ENCODE results near the gene NAA25.

The NAA25 gene

DNA sequence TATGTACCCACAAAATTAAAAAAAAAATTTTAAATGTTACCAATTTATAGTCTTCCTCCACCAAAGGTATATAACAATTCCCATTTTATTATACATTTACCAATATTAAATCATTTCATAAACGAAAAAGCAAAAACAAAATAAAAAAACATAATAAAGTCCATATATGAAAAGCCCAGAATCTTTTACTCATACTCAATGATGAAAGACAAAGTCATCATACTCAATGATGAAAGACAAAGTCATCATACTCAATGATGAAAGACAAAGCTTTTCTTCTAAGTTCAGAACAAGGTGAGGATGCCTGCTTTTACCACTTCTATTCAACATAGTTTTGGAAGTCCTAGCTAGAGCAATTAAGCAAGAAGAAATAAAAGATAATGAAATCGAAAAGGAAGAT is 123.8 kb downstream of the NAA25 start:
- H3K14ac ChIP-seq (ENCODE audit: low read length), result no peak overlapping the region
- WGBS, 2 donors (ENCODE audit: extremely low coverage in 2 of 2, insufficient read length in 2 of 2, insufficient replicate concordance in 1 of 2), result 100% methylated on average over 1 of the region's 2 CpGs
- H4K91ac ChIP-seq (ENCODE audit: low read depth, low read length, poor library complexity), result no peak overlapping the region
- H3K27ac ChIP-seq (replicated peaks; ENCODE audit: low read length), result no peak overlapping the region
- no peak overlapping the region for H4K8ac ChIP-seq (ENCODE audit: low read depth, low read length)
- DNase-seq (ENCODE audit: low spot score), result no peak
- no peaks in the 10 kb centered on the region for H3K79me1 ChIP-seq (ENCODE audit: low read depth, low read length)
- H2AK5ac ChIP-seq (ENCODE audit: low read depth, low read length), result no peak overlapping the region
- no peak overlapping the region for H2BK120ac ChIP-seq (ENCODE audit: low read depth, low read length)
- H3K27me3 ChIP-seq (ENCODE audit: control insufficient read depth in 3 of 3, insufficient read depth in 3 of 3, low read depth in 1 of 3, low read length in 3 of 3), result no peaks in the 10 kb centered on the region
- no peak overlapping the region for H3K4me2 ChIP-seq (ENCODE audit: insufficient read depth, low read length, poor library complexity, severe bottlenecking)
- no peaks in the 10 kb centered on the region for H3K9me3 ChIP-seq (replicated peaks in 1 of 2; ENCODE audit: control insufficient read depth in 2 of 2, insufficient read depth in 1 of 2, low read depth in 1 of 2, low read length in 2 of 2)
- H3K4me1 ChIP-seq (ENCODE audit: control insufficient read depth in 2 of 2, insufficient read depth in 1 of 2, low read depth in 1 of 2, low read length in 2 of 2), result no peaks in the 10 kb centered on the region
- no peak overlapping the region for H2AFZ ChIP-seq (ENCODE audit: low read length)
- H3K4ac ChIP-seq (ENCODE audit: low read length), result no peak overlapping the region
- no peak overlapping the region for H2BK5ac ChIP-seq (ENCODE audit: low read length)
- no peak overlapping the region for H3K9ac ChIP-seq (ENCODE audit: low read depth, low read length, poor library complexity)
- H3K18ac ChIP-seq (ENCODE audit: low read length), result no peak overlapping the region
- H2BK12ac ChIP-seq (ENCODE audit: low read length), result no peak overlapping the region
- no peak overlapping the region for H3K23ac ChIP-seq (ENCODE audit: low read depth, low read length, poor library complexity)
- H3K4me3 ChIP-seq (ENCODE audit: low read length in 2 of 2), result no peak overlapping the region
- H3K36me3 ChIP-seq (replicated peaks in 1 of 2; ENCODE audit: control insufficient read depth in 2 of 2, insufficient read depth in 2 of 2, low read length in 2 of 2), result no peaks in the 10 kb centered on the region
- no peak overlapping the region for H2BK15ac ChIP-seq (ENCODE audit: low read length)

DNA sequence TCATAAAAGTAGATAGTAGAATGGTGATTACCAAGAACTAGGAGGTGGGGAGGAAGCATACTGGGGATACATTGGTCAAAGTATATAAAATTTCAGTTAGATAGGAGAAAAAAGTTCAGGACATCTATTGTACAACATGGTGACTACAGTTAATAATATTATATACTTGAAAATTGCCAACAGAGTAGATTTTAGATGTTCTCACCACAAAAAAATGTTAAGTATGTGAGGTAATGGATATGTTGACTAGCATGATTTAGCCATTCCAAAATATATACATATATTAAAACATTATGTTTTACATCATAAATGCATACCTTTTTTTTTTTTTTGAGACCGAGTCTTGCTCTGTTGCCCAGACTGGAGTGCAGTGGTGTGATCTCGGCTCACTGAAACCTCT is 126.6 kb downstream of the NAA25 start:
- peaks cover 0 to 4% of the 10 kb centered on the region in 2 donors for H3K36me3 ChIP-seq (replicated peaks in 1 of 2; ENCODE audit: control insufficient read depth in 2 of 2, insufficient read depth in 2 of 2, low read length in 2 of 2)
- no peak overlapping the region for H3K27ac ChIP-seq (replicated peaks; ENCODE audit: low read length)
- no peak overlapping the region for H2AFZ ChIP-seq (ENCODE audit: low read length)
- H2BK15ac ChIP-seq (ENCODE audit: low read length), result no peak overlapping the region
- H3K27me3 ChIP-seq (ENCODE audit: control insufficient read depth in 3 of 3, insufficient read depth in 3 of 3, low read depth in 1 of 3, low read length in 3 of 3), result no peaks in the 10 kb centered on the region
- H3K4me1 ChIP-seq (ENCODE audit: control insufficient read depth in 2 of 2, insufficient read depth in 1 of 2, low read depth in 1 of 2, low read length in 2 of 2), result no peaks in the 10 kb centered on the region
- H4K91ac ChIP-seq (ENCODE audit: low read depth, low read length, poor library complexity), result no peak overlapping the region
- no peak overlapping the region for H2BK12ac ChIP-seq (ENCODE audit: low read length)
- H2BK5ac ChIP-seq (ENCODE audit: low read length), result no peak overlapping the region
- H3K23ac ChIP-seq (ENCODE audit: low read depth, low read length, poor library complexity), result no peak overlapping the region
- DNase-seq (ENCODE audit: low spot score), result no peak
- no peak overlapping the region for H3K9ac ChIP-seq (ENCODE audit: low read depth, low read length, poor library complexity)
- no peak overlapping the region for H2BK120ac ChIP-seq (ENCODE audit: low read depth, low read length)
- H3K18ac ChIP-seq (ENCODE audit: low read length), result no peak overlapping the region
- no peak overlapping the region for H4K8ac ChIP-seq (ENCODE audit: low read depth, low read length)
- no CpG with 5 or more reads among the region's 2 CpGs for WGBS, 2 donors (ENCODE audit: extremely low coverage in 2 of 2, insufficient read length in 2 of 2, insufficient replicate concordance in 1 of 2)
- H3K4me2 ChIP-seq (ENCODE audit: insufficient read depth, low read length, poor library complexity, severe bottlenecking), result no peak overlapping the region
- H3K79me1 ChIP-seq (ENCODE audit: low read depth, low read length), result no peaks in the 10 kb centered on the region
- no peak overlapping the region for H3K14ac ChIP-seq (ENCODE audit: low read length)
- no peak overlapping the region for H2AK5ac ChIP-seq (ENCODE audit: low read depth, low read length)
- no peaks in the 10 kb centered on the region for H3K9me3 ChIP-seq (replicated peaks in 1 of 2; ENCODE audit: control insufficient read depth in 2 of 2, insufficient read depth in 1 of 2, low read depth in 1 of 2, low read length in 2 of 2)
- H3K4ac ChIP-seq (ENCODE audit: low read length), result no peak overlapping the region
- H3K4me3 ChIP-seq (ENCODE audit: low read length in 2 of 2), result no peak overlapping the region

DNA sequence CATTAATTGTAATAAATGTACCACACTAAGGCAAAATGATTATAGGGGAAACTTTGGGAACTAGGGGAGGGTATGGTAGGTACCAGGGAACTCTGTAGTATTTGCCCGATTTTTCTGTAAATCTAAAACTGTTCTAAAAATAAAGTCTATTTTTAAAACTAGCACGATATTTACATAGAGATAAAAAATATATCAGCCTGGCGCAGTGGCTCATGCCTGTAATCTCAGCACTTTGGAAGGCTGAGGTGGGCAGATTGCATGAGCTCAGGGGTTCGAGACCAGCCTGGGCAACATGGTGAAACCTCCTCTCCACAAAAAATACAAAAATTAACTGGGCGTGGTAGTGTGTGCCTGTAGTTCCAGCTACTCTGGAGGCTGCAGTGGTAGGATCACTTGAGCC is 128.0 kb downstream of the NAA25 start:
- H3K23ac ChIP-seq (ENCODE audit: low read depth, low read length, poor library complexity), result no peak overlapping the region
- H3K36me3 ChIP-seq (replicated peaks in 1 of 2; ENCODE audit: control insufficient read depth in 2 of 2, insufficient read depth in 2 of 2, low read length in 2 of 2), result peaks cover 0 to 4% of the 10 kb centered on the region in 2 donors
- no peak overlapping the region for H3K4me3 ChIP-seq (ENCODE audit: low read length in 2 of 2)
- no peak overlapping the region for H3K4ac ChIP-seq (ENCODE audit: low read length)
- H3K4me2 ChIP-seq (ENCODE audit: insufficient read depth, low read length, poor library complexity, severe bottlenecking), result no peak overlapping the region
- no peak overlapping the region for H3K9ac ChIP-seq (ENCODE audit: low read depth, low read length, poor library complexity)
- H3K4me1 ChIP-seq (ENCODE audit: control insufficient read depth in 2 of 2, insufficient read depth in 1 of 2, low read depth in 1 of 2, low read length in 2 of 2), result no peaks in the 10 kb centered on the region
- no CpG with 5 or more reads among the region's 5 CpGs for WGBS, 2 donors (ENCODE audit: extremely low coverage in 2 of 2, insufficient read length in 2 of 2, insufficient replicate concordance in 1 of 2)
- H4K8ac ChIP-seq (ENCODE audit: low read depth, low read length), result no peak overlapping the region
- no peak overlapping the region for H2BK5ac ChIP-seq (ENCODE audit: low read length)
- H3K9me3 ChIP-seq (replicated peaks in 1 of 2; ENCODE audit: control insufficient read depth in 2 of 2, insufficient read depth in 1 of 2, low read depth in 1 of 2, low read length in 2 of 2), result no peaks in the 10 kb centered on the region
- H4K91ac ChIP-seq (ENCODE audit: low read depth, low read length, poor library complexity), result no peak overlapping the region
- no peak overlapping the region for H2BK12ac ChIP-seq (ENCODE audit: low read length)
- no peaks in the 10 kb centered on the region for H3K79me1 ChIP-seq (ENCODE audit: low read depth, low read length)
- DNase-seq (ENCODE audit: low spot score), result no peak
- H2BK15ac ChIP-seq (ENCODE audit: low read length), result no peak overlapping the region
- no peak overlapping the region for H3K18ac ChIP-seq (ENCODE audit: low read length)
- no peak overlapping the region for H2AFZ ChIP-seq (ENCODE audit: low read length)
- H2AK5ac ChIP-seq (ENCODE audit: low read depth, low read length), result no peak overlapping the region
- no peak overlapping the region for H3K14ac ChIP-seq (ENCODE audit: low read length)
- H3K27me3 ChIP-seq (ENCODE audit: control insufficient read depth in 3 of 3, insufficient read depth in 3 of 3, low read depth in 1 of 3, low read length in 3 of 3), result no peaks in the 10 kb centered on the region
- H3K27ac ChIP-seq (replicated peaks; ENCODE audit: low read length), result no peak overlapping the region
- no peak overlapping the region for H2BK120ac ChIP-seq (ENCODE audit: low read depth, low read length)

DNA sequence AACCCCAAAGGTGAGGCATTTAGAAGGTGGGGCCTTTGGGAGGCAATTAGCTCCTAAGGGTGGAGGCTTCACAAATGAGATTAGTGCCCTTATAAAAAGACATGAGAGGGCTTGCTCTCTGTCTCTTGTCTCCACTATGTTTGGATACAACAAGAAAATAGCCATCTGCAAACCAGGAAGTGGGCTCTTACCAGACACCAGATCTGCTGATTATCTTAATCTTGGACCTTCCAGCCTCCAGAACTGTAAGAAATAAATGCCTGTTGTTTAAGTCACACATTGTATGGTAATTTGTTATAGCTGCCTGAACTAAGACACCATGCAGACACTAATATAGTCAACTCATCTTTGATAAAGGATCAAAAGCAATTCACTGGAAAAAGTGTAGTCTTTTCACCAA is 130.0 kb downstream of the NAA25 start:
- Histone ChIP-seq H3K23ac (ENCODE audit: low read depth, low read length, poor library complexity) (no peak overlapping the region), H2BK5ac (ENCODE audit: low read length) (no peak overlapping the region), H3K4ac (ENCODE audit: low read length) (no peak overlapping the region), H2AFZ (ENCODE audit: low read length) (no peak overlapping the region), H2AK5ac (ENCODE audit: low read depth, low read length) (no peak overlapping the region), H3K79me1 (ENCODE audit: low read depth, low read length) (no peaks in the 10 kb centered on the region), H3K36me3 (replicated peaks in 1 of 2; ENCODE audit: control insufficient read depth in 2 of 2, insufficient read depth in 2 of 2, low read length in 2 of 2) (peaks cover 0 to 4% of the 10 kb centered on the region in 2 donors), H3K9me3 (replicated peaks in 1 of 2; ENCODE audit: control insufficient read depth in 2 of 2, insufficient read depth in 1 of 2, low read depth in 1 of 2, low read length in 2 of 2) (no peaks in the 10 kb centered on the region), H3K27me3 (ENCODE audit: control insufficient read depth in 3 of 3, insufficient read depth in 3 of 3, low read depth in 1 of 3, low read length in 3 of 3) (no peaks in the 10 kb centered on the region), H2BK12ac (ENCODE audit: low read length) (no peak overlapping the region), H3K9ac (ENCODE audit: low read depth, low read length, poor library complexity) (no peak overlapping the region), H3K4me2 (ENCODE audit: insufficient read depth, low read length, poor library complexity, severe bottlenecking) (no peak overlapping the region), H3K4me1 (ENCODE audit: control insufficient read depth in 2 of 2, insufficient read depth in 1 of 2, low read depth in 1 of 2, low read length in 2 of 2) (no peaks in the 10 kb centered on the region), H4K8ac (ENCODE audit: low read depth, low read length) (no peak overlapping the region), H3K14ac (ENCODE audit: low read length) (no peak overlapping the region), H2BK120ac (ENCODE audit: low read depth, low read length) (no peak overlapping the region), H4K91ac (ENCODE audit: low read depth, low read length, poor library complexity) (no peak overlapping the region), H2BK15ac (ENCODE audit: low read length) (no peak overlapping the region), H3K4me3 (ENCODE audit: low read length in 2 of 2) (no peak overlapping the region), H3K27ac (replicated peaks; ENCODE audit: low read length) (no peak overlapping the region), H3K18ac (ENCODE audit: low read length) (no peak overlapping the region)
- no peak for DNase-seq (ENCODE audit: low spot score)

Data from neuronal stem cell (in vitro differentiated cells).